Adipose tissue (tissue), 3 donors: ENCODE data around the gene ZNF581. TPM values are rescaled to one million over a fixed set of nuclear protein-coding genes. Genes with fewer than 3 reads are reported as not detected.

Source experiments
- H3K27ac ChIP-seq: one replicate; pipeline ENCODE4 v1.5.1; 2013; ENCODE audit warnings: low read depth, low read length
- WGBS, 3 donors: extraction: QIAGEN DNeasy Blood & Tissue Kit; methylation state at CpG; one replicate each; pipeline ENCODE4 v1.1.7; 2013; 5-methylcytosine and 5-hydroxymethylcytosine counted together
- polyA plus RNA-seq, 3 donors: library from polyadenylated mRNA; stranded (reverse); fragments of 200-250 nt; gene quantifications; one replicate each; pipeline ENCODE4 v1.2.3, GENCODE V29; 2013
- donor health status: healthy with polysubstance abuse.
- donor health status: Bipolar disorder and iron deficiency.
- donor health status: healthy.

The ZNF581 gene
- polyA plus RNA-seq, 3 donors: 14.3 to 24.5 (median 18.1) TPM

GRCh38 chr19:55672418-55672817 lies 29.0 kb downstream of the ZNF581 start:
- H3K27ac ChIP-seq: no peak overlapping the region
- WGBS, 3 donors: 79 to 88% (median 86%) methylated on average over 5 of the region's 5 CpGs

- H3K27ac ChIP-seq: no peak overlapping the region
- 76 to 81% (median 79%) methylated on average over 9 of the region's 9 CpGs for WGBS, 3 donors
These were observed 30.0 kb downstream of the ZNF581 start for GRCh38 chr19:55673465-55673864.

GRCh38 chr19:55673889-55674288 lies 30.4 kb downstream of the ZNF581 start:
- no peak overlapping the region for H3K27ac ChIP-seq
- 68 to 80% (median 77%) methylated on average over 14 to 15 of the region's 15 CpGs for WGBS, 3 donors

GRCh38 chr19:55674459-55674840 lies 31.0 kb downstream of the ZNF581 start:
- WGBS, 3 donors: 19 to 35% (median 31%) methylated on average over 17 of the region's 17 CpGs

GRCh38 chr19:55674841-55675660 lies 31.6 kb downstream of the ZNF581 start, which contains the start of gene EPN1:
TSS of gene EPN1 (plus strand) at chr19:55675226. CDS start at chr19:55678628, 3,402 bp downstream.
- WGBS, 3 donors: 0 to 1% (median 1%) methylated on average over 79 to 101 of the region's 101 CpGs
- H3K27ac ChIP-seq: peak within 1 kb of the TSS; percentile 28

More at GRCh38 chr19:55674459-55674840, 31.0 kb downstream of the ZNF581 start:
- no peak overlapping the region for H3K27ac ChIP-seq

- WGBS, 3 donors: 6 to 15% (median 9%) methylated on average over 16 of the region's 16 CpGs
- peak overlapping the region; percentile 28 for H3K27ac ChIP-seq
These were observed 32.4 kb downstream of the ZNF581 start for GRCh38 chr19:55675661-55676354.

GRCh38 chr19:55676383-55676782 lies 32.9 kb downstream of the ZNF581 start:
- no peak overlapping the region for H3K27ac ChIP-seq
- WGBS, 3 donors: 39 to 70% (median 62%) methylated on average over 5 of the region's 5 CpGs

- H3K27ac ChIP-seq: no peak overlapping the region
- WGBS, 3 donors: 49 to 75% (median 68%) methylated on average over 7 of the region's 7 CpGs
These were observed 33.5 kb downstream of the ZNF581 start for GRCh38 chr19:55676889-55677505.

- 22 to 58% (median 51%) methylated on average over 6 of the region's 6 CpGs for WGBS, 3 donors
- H3K27ac ChIP-seq: no peak overlapping the region
These were observed 34.2 kb downstream of the ZNF581 start for GRCh38 chr19:55677572-55678028.

- 76 to 82% (median 77%) methylated on average over 21 of the region's 21 CpGs for WGBS, 3 donors
These were observed 34.7 kb downstream of the ZNF581 start for GRCh38 chr19:55678121-55678671.

GRCh38 chr19:55679343-55680257 lies 36.2 kb downstream of the ZNF581 start:
- WGBS, 3 donors: 82 to 88% (median 86%) methylated on average over 24 of the region's 24 CpGs
- no peak overlapping the region for H3K27ac ChIP-seq

More at GRCh38 chr19:55678121-55678671, 34.7 kb downstream of the ZNF581 start:
- H3K27ac ChIP-seq: no peak overlapping the region

- 87 to 90% (median 87%) methylated on average over 20 of the region's 20 CpGs for WGBS, 3 donors
- no peak overlapping the region for H3K27ac ChIP-seq
These were observed 37.1 kb downstream of the ZNF581 start for GRCh38 chr19:55680339-55681130.

- H3K27ac ChIP-seq: no peak overlapping the region
- WGBS, 3 donors: 84 to 88% (median 84%) methylated on average over 9 of the region's 9 CpGs
These were observed 38.0 kb downstream of the ZNF581 start for GRCh38 chr19:55681131-55682092.

GRCh38 chr19:55683449-55684261 lies 40.2 kb downstream of the ZNF581 start:
- WGBS, 3 donors: 39 to 91% (median 90%) methylated on average over 22 of the region's 22 CpGs
- no peak overlapping the region for H3K27ac ChIP-seq
